GM12878 (cell line): Measurements from ENCODE around the gene RSPH9. TPM values are rescaled to one million over a fixed set of nuclear protein-coding genes. Genes with fewer than 3 reads are reported as not detected.

ENCODE experiments used
- ATAC-seq: fragments of 200-7000 bp; cut with Tn5 transposase; 3 replicates; pipeline ENCODE4 v1.9.1; 2020; ENCODE audit warnings: mild to moderate bottlenecking, moderate library complexity
- BruUV-seq: library from RNA; stranded (reverse); fragments of 400-500 nt; replicated peaks from 2 replicates; lab custom pipeline; 2021; lab: Mats Ljungman, UMichigan
- CTCF ChIA-PET: fragments of 300-600 bp; sonication (Branson Sonifier 250); formaldehyde crosslinking; extraction: SDS; loops from one replicate; lab custom pipeline; 2021; ENCODE audit warnings: inconsistent platforms; lab: Yijun Ruan, JAX
- POLR2A ChIA-PET: fragments of 350-600 bp; formaldehyde crosslinking; extraction: SDS; loops from one replicate; lab custom pipeline; 2021; ENCODE audit warnings: inconsistent platforms; lab: Charles Lee
- RAD21 ChIA-PET: fragments of 300-600 bp; sonication (Branson Sonifier 250); formaldehyde crosslinking; loops from one replicate; lab custom pipeline; 2023; ENCODE audit warnings: antibody characterized with exemption; ENCODE audit not compliant: unreplicated experiment; lab: Charles Lee
- SMC1A ChIA-PET: fragments of 300-600 bp; sonication (Branson Sonifier 250); formaldehyde crosslinking; loops from one replicate; lab custom pipeline; 2023; ENCODE audit not compliant: unreplicated experiment, uncharacterized antibody; lab: Charles Lee
- DNase-seq: peaks from one replicate; pipeline ENCODE4 v3.0.0-alpha.2; 2011; ENCODE audit warnings: low read depth, low spot score
- FAIRE-seq: peaks from 3 replicates; lab custom pipeline; 2011; peaks lifted over from hg19 to GRCh38; lab: Jason Lieb, UNC
- H2AFZ ChIP-seq: 2 replicates; pipeline ENCODE4 v1.6.0; 2011; ENCODE audit warnings: low read depth, low read length, control low read depth; ENCODE audit not compliant: control insufficient read depth
- H3K27ac ChIP-seq: 2 replicates; pipeline ENCODE4 v1.5.1; 2011; ENCODE audit warnings: control low read depth; ENCODE audit not compliant: control insufficient read depth, insufficient read depth
- H3K27me3 ChIP-seq, 2 experiments: replicated peaks in 1 of 2; 2 replicates each; pipeline versions ENCODE4 v1.6.0 to v1.6.1; 2011; ENCODE audit warnings: low read length in 1 of 2; ENCODE audit not compliant: control insufficient read depth in 2 of 2, insufficient read depth in 2 of 2
- H3K36me3 ChIP-seq, 2 experiments: 2 replicates each; pipeline ENCODE4 v1.5.1; 2011; ENCODE audit warnings: low read length in 1 of 2; ENCODE audit not compliant: control insufficient read depth in 2 of 2, insufficient read depth in 2 of 2
- H3K4me1 ChIP-seq: 2 replicates; pipeline ENCODE4 v1.6.1; 2011; ENCODE audit warnings: mild to moderate bottlenecking, low read length, moderate library complexity, mixed read lengths; ENCODE audit not compliant: control insufficient read depth, insufficient read depth
- H3K4me2 ChIP-seq: 2 replicates; pipeline ENCODE4 v1.6.0; 2011; ENCODE audit warnings: control low read depth; ENCODE audit not compliant: control insufficient read depth, insufficient read depth
- H3K4me3 ChIP-seq: fragments of 200-600 bp; sonication (generic); 2 replicates; pipeline ENCODE4 v1.5.1; 2016
- H3K79me2 ChIP-seq: 2 replicates; pipeline ENCODE4 v1.6.0; 2011; ENCODE audit warnings: low read length; ENCODE audit not compliant: control insufficient read depth, insufficient read depth
- H3K9ac ChIP-seq: 2 replicates; pipeline ENCODE4 v1.8.0; 2011; ENCODE audit warnings: low read length, control low read depth, mixed read lengths; ENCODE audit not compliant: control insufficient read depth, insufficient read depth
- H3K9me3 ChIP-seq: replicated peaks from 3 replicates; pipeline ENCODE4 v1.5.1; 2011; ENCODE audit warnings: mild to moderate bottlenecking, low read length; ENCODE audit not compliant: control insufficient read depth, insufficient read depth
- H4K20me1 ChIP-seq: 2 replicates; pipeline ENCODE4 v1.6.0; 2011; ENCODE audit not compliant: control insufficient read depth, insufficient read depth
- DPF2 ChIP-seq: fragments of 450-650 bp; IDR thresholded peaks from 2 replicates; pipeline ENCODE4 v1.6.1; 2017; ENCODE audit warnings: mild to moderate bottlenecking
- EP300 ChIP-seq, 2 experiments: fragments of 150-350 bp in 1 of 2; IDR thresholded peaks; 2 replicates each; pipeline ENCODE4 v1.6.1; 2011 to 2012; ENCODE audit warnings: low read depth in 2 of 2, low read length in 2 of 2, borderline replicate concordance in 1 of 2, improper control_type of control experiment in 1 of 2, inconsistent platforms in 1 of 2; ENCODE audit not compliant: control insufficient read depth in 1 of 2
- ESRRA ChIP-seq: IDR thresholded peaks from 2 replicates; pipeline ENCODE4 v1.6.1; 2012; ENCODE audit warnings: mild to moderate bottlenecking, low read length, improper control_type of control experiment
- ETV6 ChIP-seq, 2 experiments: fragments of 450-650 bp in 1 of 2; IDR thresholded peaks in 1 of 2; conservative IDR thresholded peaks in 1 of 2; 2 replicates each; pipeline ENCODE4 v1.6.1; 2014; ENCODE audit warnings: antibody characterized with exemption in 1 of 2, borderline replicate concordance in 1 of 2, low read depth in 1 of 2, mild to moderate bottlenecking in 1 of 2, moderate library complexity in 1 of 2
- MTA2 ChIP-seq: fragments of 450-650 bp; IDR thresholded peaks from 2 replicates; pipeline ENCODE4 v1.6.1; 2016; ENCODE audit warnings: low read depth, mild to moderate bottlenecking, moderate library complexity
- MYC ChIP-seq: IDR thresholded peaks from 2 replicates; pipeline ENCODE4 v1.6.1; 2011; ENCODE audit warnings: mild to moderate bottlenecking, low read length, moderate library complexity, inconsistent platforms; ENCODE audit not compliant: insufficient read depth, insufficient replicate concordance, insufficient read length, severe bottlenecking
- POLR2AphosphoS2 ChIP-seq: IDR thresholded peaks from 2 replicates; pipeline ENCODE4 v1.6.1; 2011; ENCODE audit warnings: low read depth, mild to moderate bottlenecking, low read length, improper control_type of control experiment, moderate library complexity
- RCOR1 ChIP-seq: conservative IDR thresholded peaks from 2 replicates; pipeline ENCODE4 v1.6.1; 2012; ENCODE audit warnings: low read depth, low read length, improper control_type of control experiment
- SKIL ChIP-seq: fragments of 450-650 bp; IDR thresholded peaks from 2 replicates; pipeline ENCODE4 v1.6.1; 2017; ENCODE audit warnings: mild to moderate bottlenecking, low read depth, inconsistent platforms; ENCODE audit not compliant: poor library complexity, severe bottlenecking
- SPI1 ChIP-seq: IDR thresholded peaks from 2 replicates; pipeline ENCODE4 v1.6.1; 2011; ENCODE audit warnings: low read depth, mild to moderate bottlenecking, low read length, moderate library complexity, borderline replicate concordance; ENCODE audit not compliant: insufficient read depth
- STAT3 ChIP-seq: IDR thresholded peaks from 2 replicates; pipeline ENCODE4 v1.6.1; 2011; ENCODE audit warnings: low read depth, low read length, improper control_type of control experiment
- WGBS: methylation state at CpG from one replicate; pipeline ENCODE4 v1.1.6; 2016; ENCODE audit warnings: low lambda C conversion rate; ENCODE audit not compliant: insufficient replicate concordance, insufficient coverage; ENCODE audit errors: missing lambda C conversion rate; 5-methylcytosine and 5-hydroxymethylcytosine counted together
- in situ Hi-C: fragments of 300-500 bp; cut with MboI; formaldehyde crosslinking; loops from 9 replicates; pipeline ENCODE4 v1.14.3; 2018; ENCODE audit warnings: mixed read lengths
- intact Hi-C: fragments of 100-400 bp; cut with micrococcal nuclease; formaldehyde crosslinking; loops from one replicate; pipeline ENCODE4 v1.14.2; 2022; ENCODE audit not compliant: unreplicated experiment
- polyA plus RNA-seq, 11 experiments: library from polyadenylated mRNA; depleted of rRNA in 4 of 11; unstranded in 6 of 11; stranded (reverse) in 5 of 11; fragments of >200 nt; fragmentation: Nextera tagmentation in 4 of 11; fragmentation: Illumina TruSeq in 1 of 11; extraction: Ambion mirVana in 4 of 11; extraction: Trizol in 1 of 11; gene quantifications; 1 replicate in 1 of 11; 2 replicates in 10 of 11; pipeline versions ENCODE4 v1.2.1 to v1.2.3, GENCODE V29; 2011 to 2016; ENCODE audit warnings: inconsistent platforms in 2 of 11, missing spikeins in 2 of 11, low read depth in 1 of 11
- total RNA-seq, 4 experiments: library from RNA; depleted of rRNA in 3 of 4; stranded (reverse); fragments of >200 nt in 3 of 4; fragmentation: Illumina TruSeq in 1 of 4; extraction: Trizol in 1 of 4; gene quantifications; 2 replicates each; pipeline versions ENCODE4 v1.2.1 to v1.2.3, GENCODE V29; 2013 to 2021
- TF ChIP-seq, protein P1 (sequence below): fragments of 450-650 bp; IDR thresholded peaks from 2 replicates; pipeline ENCODE4 v1.6.1; 2016; ENCODE audit warnings: mild to moderate bottlenecking
- TF ChIP-seq, protein P2 (sequence below): fragments of 450-650 bp; formaldehyde crosslinking; IDR thresholded peaks from 2 replicates; pipeline ENCODE4 v1.4.0; 2022; ENCODE audit warnings: mild to moderate bottlenecking, moderate library complexity

RSPH9 gene
- total and polyA plus RNA-seq, 10 of the 15 experiments (the other 5 are each of a cell fraction or from before 2014, with no cell fraction given): 0.26 to 0.63 (median 0.36) TPM; not detected in 6

GRCh38 chr6:43639984-43640800 is 4.6 kb upstream of the RSPH9 start:
- Histone ChIP-seq H3K4me3 (no peak overlapping the region), H2AFZ (no peak overlapping the region), H3K79me2 (peaks cover 30% of the 10 kb centered on the region), H4K20me1 (no peaks in the 10 kb centered on the region), H3K4me2 (no peak overlapping the region), H3K9me3 (no peaks in the 10 kb centered on the region), H3K27ac (no peak overlapping the region), H3K4me1 (peaks cover 3% of the 10 kb centered on the region), H3K36me3 (peaks cover 6 to 11% of the 10 kb centered on the region in 2 experiments), H3K27me3 (no peaks in the 10 kb centered on the region), H3K9ac (no peak overlapping the region)
- RAD21 ChIA-PET: no interaction called here
- intact Hi-C loops (no loop called here), in situ Hi-C loops (no loop called here)
- CTCF ChIA-PET: interaction anchor here (1.2 to 2.0 kb wide), 3 partner anchors 26 to 133 kb away, joined by 3 to 6 read pairs (median 4); no protein-coding TSS in a partner anchor
- FAIRE-seq (no peak), ATAC-seq (no peak), DNase-seq (no peak)
- 96% methylated on average over 21 of the region's 21 CpGs for WGBS
- no peak for TF ChIP-seq ETV6 (conservative IDR thresholded peaks at IDR 0.05 in 1 of 2, IDR thresholded peaks at IDR 0.05 in 1 of 2; ENCODE audit: borderline replicate concordance in 1 of 2, low read depth in 1 of 2)
- TF ChIP-seq SPI1: no peak
- no peak for TF ChIP-seq SKIL
- TF ChIP-seq EP300 (IDR thresholded peaks at IDR 0.05; ENCODE audit: borderline replicate concordance in 1 of 2, control insufficient read depth in 1 of 2, low read depth in 2 of 2, low read length in 2 of 2): no peak
- TF ChIP-seq MYC: no peak
- no peak for TF ChIP-seq STAT3
- TF ChIP-seq, protein P1, sequence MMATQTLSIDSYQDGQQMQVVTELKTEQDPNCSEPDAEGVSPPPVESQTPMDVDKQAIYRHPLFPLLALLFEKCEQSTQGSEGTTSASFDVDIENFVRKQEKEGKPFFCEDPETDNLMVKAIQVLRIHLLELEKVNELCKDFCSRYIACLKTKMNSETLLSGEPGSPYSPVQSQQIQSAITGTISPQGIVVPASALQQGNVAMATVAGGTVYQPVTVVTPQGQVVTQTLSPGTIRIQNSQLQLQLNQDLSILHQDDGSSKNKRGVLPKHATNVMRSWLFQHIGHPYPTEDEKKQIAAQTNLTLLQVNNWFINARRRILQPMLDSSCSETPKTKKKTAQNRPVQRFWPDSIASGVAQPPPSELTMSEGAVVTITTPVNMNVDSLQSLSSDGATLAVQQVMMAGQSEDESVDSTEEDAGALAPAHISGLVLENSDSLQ: no peak
- TF ChIP-seq POLR2AphosphoS2: no peak
- no peak for TF ChIP-seq MTA2
- no peak for TF ChIP-seq DPF2
- no peak for TF ChIP-seq ESRRA
- TF ChIP-seq, protein P2, sequence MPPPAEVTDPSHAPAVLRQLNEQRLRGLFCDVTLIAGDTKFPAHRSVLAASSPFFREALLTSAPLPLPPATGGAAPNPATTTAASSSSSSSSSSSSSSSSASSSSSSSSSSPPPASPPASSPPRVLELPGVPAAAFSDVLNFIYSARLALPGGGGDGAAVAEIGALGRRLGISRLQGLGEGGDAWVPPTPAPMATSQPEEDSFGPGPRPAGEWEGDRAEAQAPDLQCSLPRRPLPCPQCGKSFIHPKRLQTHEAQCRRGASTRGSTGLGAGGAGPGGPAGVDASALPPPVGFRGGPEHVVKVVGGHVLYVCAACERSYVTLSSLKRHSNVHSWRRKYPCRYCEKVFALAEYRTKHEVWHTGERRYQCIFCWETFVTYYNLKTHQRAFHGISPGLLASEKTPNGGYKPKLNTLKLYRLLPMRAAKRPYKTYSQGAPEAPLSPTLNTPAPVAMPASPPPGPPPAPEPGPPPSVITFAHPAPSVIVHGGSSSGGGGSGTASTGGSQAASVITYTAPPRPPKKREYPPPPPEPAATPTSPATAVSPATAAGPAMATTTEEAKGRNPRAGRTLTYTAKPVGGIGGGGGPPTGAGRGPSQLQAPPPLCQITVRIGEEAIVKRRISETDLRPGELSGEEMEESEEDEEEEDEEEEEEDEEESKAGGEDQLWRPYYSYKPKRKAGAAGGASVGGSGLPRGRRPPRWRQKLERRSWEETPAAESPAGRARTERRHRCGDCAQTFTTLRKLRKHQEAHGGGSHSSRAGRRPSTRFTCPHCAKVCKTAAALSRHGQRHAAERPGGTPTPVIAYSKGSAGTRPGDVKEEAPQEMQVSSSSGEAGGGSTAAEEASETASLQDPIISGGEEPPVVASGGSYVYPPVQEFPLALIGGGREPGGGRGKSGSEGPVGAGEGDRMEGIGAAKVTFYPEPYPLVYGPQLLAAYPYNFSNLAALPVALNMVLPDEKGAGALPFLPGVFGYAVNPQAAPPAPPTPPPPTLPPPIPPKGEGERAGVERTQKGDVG (CRISPR knock-in tag): no peak
- TF ChIP-seq RCOR1: no peak
- BruUV-seq: no TSS peak
- SMC1A ChIA-PET: interaction anchor here (0.7 to 2.3 kb wide), 2 partner anchors 11 to 31 kb away, joined by 3 to 5 read pairs; partner anchors contain the start of gene GTPBP2
- POLR2A ChIA-PET: interaction anchor here (0.5 to 0.9 kb wide), 2 partner anchors 62 to 154 kb away, joined by 3 to 4 read pairs; no protein-coding TSS in a partner anchor
